Endothelial cell (in vitro differentiated cells): ENCODE measurements around the gene PLA2G4D. TPM values are rescaled to one million over a fixed set of nuclear protein-coding genes. Genes with fewer than 3 reads are reported as not detected.

Experiments
- DNase-seq: peaks from one replicate; pipeline ENCODE4 v3.0.0; 2021; ENCODE audit warnings: low spot score
- H3K27ac Mint-ChIP-seq: one replicate; pipeline ENCODE4 v1.8.0; 2021; ENCODE audit warnings: mixed read lengths, inconsistent platforms; ENCODE audit not compliant: unreplicated experiment
- H3K27me3 Mint-ChIP-seq: one replicate; pipeline ENCODE4 v1.8.0; 2021; ENCODE audit warnings: mild to moderate bottlenecking, moderate library complexity, mixed read lengths, inconsistent platforms; ENCODE audit not compliant: unreplicated experiment
- H3K36me3 Mint-ChIP-seq: one replicate; pipeline ENCODE4 v1.8.0; 2021; ENCODE audit warnings: mild to moderate bottlenecking, low read depth, mixed read lengths, inconsistent platforms; ENCODE audit not compliant: unreplicated experiment
- H3K4me1 Mint-ChIP-seq: one replicate; pipeline ENCODE4 v1.8.0; 2021; ENCODE audit warnings: mild to moderate bottlenecking, mixed read lengths, inconsistent platforms; ENCODE audit not compliant: unreplicated experiment
- H3K4me3 Mint-ChIP-seq: one replicate; pipeline ENCODE4 v1.8.0; 2021; ENCODE audit warnings: mild to moderate bottlenecking, mixed read lengths, inconsistent platforms; ENCODE audit not compliant: unreplicated experiment
- H3K9me3 Mint-ChIP-seq: one replicate; pipeline ENCODE4 v1.8.0; 2021; ENCODE audit warnings: mixed read lengths, inconsistent platforms; ENCODE audit not compliant: unreplicated experiment
- CTCF ChIP-seq: fragments of 200-600 bp; sonication (generic); IDR thresholded peaks from one replicate; pipeline ENCODE4 v1.5.0; 2021; ENCODE audit warnings: antibody characterized with exemption; ENCODE audit not compliant: unreplicated experiment
- total RNA-seq: library from RNA; stranded (reverse); fragmentation: NEBNext Ultra II Directional; extraction: Animal tissue kit (Norgen Biotek cat#: 25700); gene quantifications from one replicate; pipeline ENCODE4 v1.2.1, GENCODE V29; 2021; ENCODE audit not compliant: unreplicated experiment

PLA2G4D gene
- total RNA-seq, 1 donor from 2014 or later, result not detected

GRCh38 chr15:42070976-42071350 is 23.4 kb downstream of the PLA2G4D start:
- no peaks in the 10 kb centered on the region for H3K9me3 Mint-ChIP-seq
- no peak overlapping the region for H3K27ac Mint-ChIP-seq
- H3K36me3 Mint-ChIP-seq, result no peaks in the 10 kb centered on the region
- TF ChIP-seq CTCF, result no peak
- DNase-seq, result no peak
- no peak overlapping the region for H3K4me3 Mint-ChIP-seq
- peaks cover 7% of the 10 kb centered on the region for H3K27me3 Mint-ChIP-seq
- H3K4me1 Mint-ChIP-seq, result peaks cover 15% of the 10 kb centered on the region

GRCh38 chr15:42070279-42070975 is 23.9 kb downstream of the PLA2G4D start:
- no peak for TF ChIP-seq CTCF
- Mint-ChIP-seq H3K9me3 (no peaks in the 10 kb centered on the region), H3K27ac (no peak overlapping the region), H3K4me1 (peaks cover 18% of the 10 kb centered on the region), H3K4me3 (no peak overlapping the region), H3K27me3 (peaks cover 8% of the 10 kb centered on the region), H3K36me3 (no peaks in the 10 kb centered on the region)
- DNase-seq, result no peak

- no peak for DNase-seq
- no peak overlapping the region for H3K4me3 Mint-ChIP-seq
- TF ChIP-seq CTCF, result no peak
Measured at GRCh38 chr15:42069496-42070278, 24.7 kb downstream of the PLA2G4D start.

GRCh38 chr15:42069025-42069424 is 25.3 kb downstream of the PLA2G4D start:
- H3K4me1 Mint-ChIP-seq, result peaks cover 25% of the 10 kb centered on the region
- peak overlapping the region; percentile 20 for H3K27ac Mint-ChIP-seq
- no peaks in the 10 kb centered on the region for H3K9me3 Mint-ChIP-seq
- no peak for DNase-seq
- TF ChIP-seq CTCF, result no peak
- peak overlapping the region; percentile 35 for H3K4me3 Mint-ChIP-seq
- H3K36me3 Mint-ChIP-seq, result no peaks in the 10 kb centered on the region
- H3K27me3 Mint-ChIP-seq, result peaks cover 13% of the 10 kb centered on the region

More at GRCh38 chr15:42069496-42070278, 24.7 kb downstream of the PLA2G4D start:
- Mint-ChIP-seq H3K4me1 (peaks cover 23% of the 10 kb centered on the region), H3K9me3 (no peaks in the 10 kb centered on the region), H3K36me3 (no peaks in the 10 kb centered on the region), H3K27ac (peak overlapping the region; percentile 20), H3K27me3 (peaks cover 11% of the 10 kb centered on the region)

- Mint-ChIP-seq H3K36me3 (no peaks in the 10 kb centered on the region), H3K4me3 (no peak overlapping the region), H3K9me3 (no peaks in the 10 kb centered on the region), H3K4me1 (peaks cover 28% of the 10 kb centered on the region), H3K27ac (no peak overlapping the region), H3K27me3 (peaks cover 13% of the 10 kb centered on the region)
- no peak for TF ChIP-seq CTCF
- no peak for DNase-seq
Measured at GRCh38 chr15:42068601-42069000, 25.8 kb downstream of the PLA2G4D start.
